Measurements from ENCODE around the gene KLHL2. TPM values are rescaled to one million over a fixed set of nuclear protein-coding genes. Genes with fewer than 3 reads are reported as not detected.

The KLHL2 gene
- polyA plus RNA-seq, 4 donors = 18.5 to 26.4 (median 24.1) TPM

DNA sequence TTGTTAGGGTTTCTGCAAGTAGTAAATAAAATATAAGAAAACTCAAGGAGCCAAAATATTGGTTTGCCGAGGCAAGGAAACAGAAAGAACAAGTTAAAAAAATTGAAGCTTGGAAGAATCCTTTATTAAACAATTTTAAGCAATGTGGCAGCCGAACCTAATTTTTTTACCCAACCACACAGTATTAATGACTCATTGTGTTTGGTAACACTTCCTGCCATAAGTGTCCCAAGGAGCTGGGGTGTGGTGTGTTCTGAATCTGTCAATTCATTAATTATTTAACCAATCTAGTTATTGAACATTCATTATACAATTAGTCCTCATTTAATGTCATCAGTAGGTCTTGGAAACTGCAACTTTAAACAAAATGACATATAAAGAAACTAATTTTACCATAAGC, 152.1 kb downstream of the KLHL2 start:
- no peak for DNase-seq (ENCODE audit: low read depth in 4 of 4, low spot score in 3 of 4)

DNA sequence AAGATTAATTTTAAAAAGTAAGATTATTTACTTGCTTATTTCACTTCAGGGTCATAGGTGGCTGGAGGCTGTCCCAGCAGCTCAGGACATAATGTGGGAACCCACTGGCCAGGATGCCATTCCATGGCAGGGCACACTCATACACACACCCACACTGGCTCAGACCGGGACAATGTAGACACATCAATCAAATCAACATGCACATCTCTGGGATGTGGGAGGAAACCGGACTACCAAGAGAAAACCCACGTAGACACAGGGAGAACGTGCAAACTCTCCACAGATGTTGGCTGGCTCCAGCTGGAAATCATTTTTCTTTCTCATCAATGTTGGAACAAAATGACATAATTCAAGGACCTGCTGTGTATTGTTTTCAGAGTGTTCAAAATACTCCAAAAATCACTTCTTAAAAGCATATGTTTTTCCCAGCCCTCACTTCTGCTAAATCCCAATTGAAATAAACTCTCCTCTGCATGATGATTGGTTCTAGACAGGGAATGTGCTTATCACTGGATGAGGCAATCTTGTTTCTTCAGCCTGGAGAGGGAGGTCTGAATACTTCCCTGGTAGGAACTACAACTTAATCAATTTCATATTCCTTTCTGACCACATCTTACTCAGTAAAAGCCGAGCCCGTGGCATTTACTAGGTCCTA, 152.8 kb downstream of the KLHL2 start:
- DNase-seq (ENCODE audit: low read depth in 4 of 4, low spot score in 3 of 4) = no peak

DNA sequence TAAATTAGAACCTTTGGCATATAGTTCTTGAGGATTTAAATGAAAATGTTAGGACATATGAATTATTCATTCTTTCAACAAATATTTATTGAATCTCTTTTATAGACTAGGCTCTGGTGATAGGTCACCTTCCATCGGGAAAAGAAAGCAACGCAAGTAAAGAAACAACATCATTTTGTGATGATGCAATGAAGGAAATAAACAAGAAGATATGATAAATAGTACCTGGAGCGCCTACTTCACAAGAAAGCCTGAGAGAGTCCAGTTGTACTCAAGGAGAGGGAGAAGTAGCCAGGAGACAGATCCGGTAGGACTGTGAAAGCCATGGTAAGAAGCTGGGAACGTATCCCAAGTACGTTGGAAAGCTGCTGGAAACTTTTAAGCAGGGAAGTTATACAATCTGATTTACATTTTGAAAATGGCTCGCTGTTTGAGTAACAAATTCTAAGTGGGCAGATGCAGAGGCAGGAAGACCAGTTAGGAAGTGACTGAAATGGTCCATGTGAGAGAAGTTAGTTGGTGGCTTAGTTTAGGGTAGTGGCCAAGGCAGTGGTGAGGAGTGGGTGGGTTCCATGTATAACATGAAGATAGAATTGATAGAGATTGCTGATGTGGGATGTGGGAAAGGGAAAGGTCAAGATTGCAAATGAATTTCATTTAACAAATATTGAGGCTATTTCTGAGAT, 153.8 kb downstream of the KLHL2 start:
- DNase-seq (ENCODE audit: low read depth in 4 of 4, low spot score in 3 of 4) = no peak

DNA sequence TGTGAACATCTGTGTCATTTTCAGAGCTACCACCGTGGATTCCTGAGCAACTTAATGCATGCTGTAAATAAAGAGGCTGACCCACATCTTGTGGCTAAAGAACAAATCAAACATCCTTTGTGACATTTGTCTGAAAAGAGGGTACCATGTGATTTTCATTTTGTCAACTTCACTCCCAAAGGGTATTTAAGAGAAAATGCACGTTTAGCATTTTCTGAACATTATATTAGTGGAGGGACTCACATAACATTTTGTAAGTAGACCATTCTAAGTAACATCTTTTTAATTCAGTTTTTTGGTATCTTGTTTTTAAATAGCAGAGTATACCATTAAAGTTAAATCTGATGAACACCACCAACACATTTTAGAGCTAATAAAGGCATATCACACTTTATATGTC, 154.4 kb downstream of the KLHL2 start:
- no peak for DNase-seq (ENCODE audit: low read depth in 4 of 4, low spot score in 3 of 4)

DNA sequence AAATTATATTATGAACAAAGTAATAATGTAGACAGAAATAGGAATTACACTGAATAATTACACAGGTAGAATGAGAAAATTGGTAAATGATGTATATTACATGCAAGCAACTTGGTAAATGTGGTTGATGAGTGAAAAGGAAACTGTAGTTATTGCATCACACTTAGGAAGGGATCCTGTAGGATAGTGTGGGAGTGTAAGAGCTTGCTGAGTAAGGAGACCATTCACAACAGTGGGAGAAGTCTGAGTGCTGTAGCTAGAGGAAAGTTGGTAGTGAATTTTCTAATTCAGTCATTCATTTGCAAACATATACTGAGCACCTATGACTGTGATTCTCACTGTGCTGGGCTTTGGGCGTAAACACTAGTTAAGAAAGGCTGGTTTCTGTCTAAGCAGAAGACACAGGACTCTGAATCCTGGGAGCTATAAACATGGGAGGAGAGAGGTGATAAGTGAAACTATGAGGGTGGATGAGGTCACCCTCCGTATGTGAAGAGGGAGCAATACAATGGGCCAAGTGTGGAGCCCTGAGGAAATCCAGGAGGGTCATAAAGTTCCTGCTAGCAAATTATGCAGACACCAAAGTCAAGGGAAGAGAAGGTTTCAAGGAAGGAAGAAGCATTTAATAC, 157.2 kb downstream of the KLHL2 start:
- no peak for DNase-seq (ENCODE audit: low read depth in 4 of 4, low spot score in 3 of 4)

DNA sequence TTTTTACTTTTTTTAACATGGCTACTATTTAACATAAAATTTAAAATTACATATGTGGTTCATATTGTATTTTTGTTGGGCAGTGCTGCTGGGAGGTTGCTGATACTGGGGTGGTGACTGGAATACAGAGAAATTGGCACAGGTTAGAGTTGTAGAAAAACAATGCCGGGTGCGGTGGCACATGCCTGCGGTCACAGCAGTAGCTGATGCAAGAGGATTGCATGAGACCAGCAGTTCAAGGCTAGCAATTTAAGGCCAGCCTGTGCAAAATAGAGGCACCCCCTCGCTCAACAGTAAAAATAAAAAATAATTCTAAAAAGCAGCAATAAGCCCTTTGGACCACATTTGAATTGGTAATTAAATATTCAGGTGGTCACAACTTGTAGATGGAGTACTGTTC, 159.7 kb downstream of the KLHL2 start:
- no peak for DNase-seq (ENCODE audit: low read depth in 4 of 4, low spot score in 3 of 4)

DNA sequence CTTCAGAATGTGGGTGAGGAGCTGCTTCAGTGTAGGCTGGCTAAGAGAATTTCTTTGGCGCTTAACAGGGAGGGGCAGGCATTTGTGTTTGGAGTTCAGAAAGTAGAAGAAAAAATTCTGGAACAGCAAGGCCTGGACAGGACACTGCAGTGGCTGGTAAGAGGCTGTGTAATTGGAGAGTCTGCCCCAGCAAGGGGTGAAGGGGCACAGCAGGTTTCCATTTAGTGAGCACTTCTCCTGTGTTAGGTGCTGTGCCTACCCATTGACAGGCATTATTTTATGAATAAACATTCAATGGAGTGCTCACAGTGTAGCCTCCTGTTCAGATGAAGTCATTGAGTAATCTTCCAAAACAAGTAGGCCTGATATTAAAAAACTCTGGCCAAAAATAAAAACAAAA, 160.8 kb downstream of the KLHL2 start:
- no peak for DNase-seq (ENCODE audit: low read depth in 4 of 4, low spot score in 3 of 4)

DNA sequence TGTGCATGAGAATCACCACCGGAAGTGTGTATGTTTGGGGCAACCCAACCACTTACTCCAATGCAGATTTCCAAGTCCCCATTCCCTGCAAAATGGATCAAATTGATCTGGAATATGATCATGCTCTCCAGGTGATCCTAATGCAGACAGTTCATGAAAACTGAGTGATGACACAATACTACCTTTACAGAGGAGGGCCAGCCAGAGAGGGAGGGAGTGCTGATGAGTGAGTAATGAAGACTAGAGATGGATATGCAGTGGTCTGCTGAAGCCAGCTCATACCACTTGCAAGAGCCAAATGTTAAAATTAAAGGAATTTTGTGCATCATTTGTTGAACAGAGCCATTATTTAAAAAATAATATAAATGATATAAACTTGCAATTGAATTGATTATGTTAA, 161.2 kb downstream of the KLHL2 start:
- no peak for DNase-seq (ENCODE audit: low read depth in 4 of 4, low spot score in 3 of 4)

DNA sequence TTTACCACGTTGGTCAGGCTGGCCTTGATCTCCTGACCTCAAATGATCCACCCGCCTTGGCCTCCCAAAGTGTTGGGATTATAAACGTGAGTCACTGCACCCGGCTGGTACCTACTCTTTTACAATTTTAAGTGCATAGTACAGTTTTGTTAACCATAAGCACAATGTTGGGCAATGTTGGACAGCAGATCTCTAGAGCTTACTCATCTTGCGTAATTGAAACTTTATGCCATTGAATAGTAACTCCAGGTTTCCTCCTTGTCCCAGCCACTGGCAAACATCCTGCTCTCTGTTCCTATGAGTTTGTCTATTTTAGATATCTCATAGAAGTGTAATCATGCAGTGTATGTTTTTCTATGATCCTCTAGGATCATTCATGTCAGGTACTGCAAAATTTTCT, 162.2 kb downstream of the KLHL2 start:
- DNase-seq (ENCODE audit: low read depth in 4 of 4, low spot score in 3 of 4) = no peak

DNA sequence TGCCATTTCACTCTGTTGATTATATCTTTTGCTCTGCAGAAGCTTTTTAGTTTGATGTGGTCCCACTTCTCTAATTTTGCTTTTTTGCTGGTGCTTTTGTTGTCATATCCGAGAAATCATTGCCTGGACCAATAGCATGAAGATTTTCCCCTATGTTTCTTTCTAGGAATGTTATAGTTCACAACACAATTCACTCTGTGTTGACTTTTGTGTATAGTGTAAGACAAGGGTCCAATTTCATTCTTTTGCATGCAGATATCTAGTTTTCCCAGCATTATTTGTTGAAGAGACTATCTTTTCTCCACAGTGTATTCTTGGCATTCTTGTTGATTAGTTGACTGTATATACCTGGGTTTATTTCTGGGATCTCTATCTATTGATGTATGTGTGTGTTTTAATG, 163.2 kb downstream of the KLHL2 start:
- DNase-seq (ENCODE audit: low read depth in 4 of 4, low spot score in 3 of 4) = no peak

Other genes starting within 250 kb of the KLHL2 start
- gene TRIM61, start 229.9 kb upstream of the KLHL2 start, polyA plus RNA-seq (ENCODE audit: insufficient read length in 4 of 4) = 1 to 10 TPM; 2.6 to 4.2 (median 3.4) TPM
- under 1 TPM in 1 of 4 donors, not detected in 3; 0.06 TPM for gene TRIM60, start 175.6 kb upstream of the KLHL2 start, polyA plus RNA-seq (ENCODE audit: insufficient read length in 4 of 4)
- gene TRIM75, start 153.7 kb upstream of the KLHL2 start, polyA plus RNA-seq (ENCODE audit: insufficient read length in 4 of 4) = under 1 TPM in 2 of 4 donors, not detected in 2; 0.08 to 0.10 TPM
- gene TMEM192, start 94.7 kb upstream of the KLHL2 start, polyA plus RNA-seq (ENCODE audit: insufficient read length in 4 of 4) = 10 to 100 TPM; 31.4 to 41.5 (median 35.6) TPM
- 10 to 100 TPM; 65.9 to 92.6 (median 79.9) TPM for gene MSMO1, start 120.1 kb downstream of the KLHL2 start, polyA plus RNA-seq (ENCODE audit: insufficient read length in 4 of 4)
- 100 to 1,000 TPM; 123 to 179 (median 151) TPM for gene CPE, start 171.4 kb downstream of the KLHL2 start, polyA plus RNA-seq (ENCODE audit: insufficient read length in 4 of 4)

All from right renal pelvis (tissue), 4 donors.